Skin of body (tissue), 2 donors: Measurements from ENCODE around the gene LARP1. TPM values are rescaled to one million over a fixed set of nuclear protein-coding genes. Genes with fewer than 3 reads are reported as not detected.
"Not testable (repeated sequence)": the region's sequence is repeated elsewhere in the genome, so short reads cannot be mapped to it uniquely, and the experiment has no call there.

ENCODE experiments used
- DNase-seq: peaks from one replicate; lab custom pipeline; 2025; lab: John Stamatoyannopoulos, UW
- total RNA-seq: library from RNA; depleted of rRNA; stranded (reverse); fragments of >200 nt; gene quantifications from one replicate; pipeline ENCODE4 v1.2.3, GENCODE V29; 2014

LARP1 gene
- total RNA-seq = 46.4 TPM

- DNase-seq = no peak
Observed at GRCh38 chr5:154755361-154756008, at the start of gene LARP1. LARP1 (plus strand) TSS chr5:154755377; CDS start chr5:154755758, 381 bp downstream.

GRCh38 chr5:154706416-154706815 lies 48.8 kb upstream of the LARP1 start:
- DNase-seq = no peak

- DNase-seq = no peak
Observed at GRCh38 chr5:154707641-154708040, 47.5 kb upstream of the LARP1 start.

GRCh38 chr5:154708207-154708606 lies 47.0 kb upstream of the LARP1 start:
- no peak for DNase-seq

GRCh38 chr5:154708846-154709245 lies 46.3 kb upstream of the LARP1 start:
- DNase-seq = no peak

GRCh38 chr5:154709368-154710305 lies 45.5 kb upstream of the LARP1 start:
- no peak for DNase-seq

- no peak for DNase-seq
Observed at GRCh38 chr5:154712518-154713437, 42.4 kb upstream of the LARP1 start.

- no peak for DNase-seq
Observed at GRCh38 chr5:154713615-154714125, 41.5 kb upstream of the LARP1 start.

GRCh38 chr5:154714266-154714986 lies 40.8 kb upstream of the LARP1 start:
- no peak for DNase-seq

- DNase-seq = no peak
Observed at GRCh38 chr5:154721481-154722058, 33.6 kb upstream of the LARP1 start.

- no peak for DNase-seq
Observed at GRCh38 chr5:154722097-154722496, 33.1 kb upstream of the LARP1 start.

- DNase-seq = no peak
Observed at GRCh38 chr5:154722936-154723335, 32.2 kb upstream of the LARP1 start.

GRCh38 chr5:154723740-154724505 lies 31.3 kb upstream of the LARP1 start:
- no peak for DNase-seq

- DNase-seq = no peak
Observed at GRCh38 chr5:154727361-154727760, 27.8 kb upstream of the LARP1 start.

- no peak for DNase-seq
Observed at GRCh38 chr5:154728939-154729588, 26.1 kb upstream of the LARP1 start.

GRCh38 chr5:154729613-154730012 lies 25.6 kb upstream of the LARP1 start:
- DNase-seq = no peak

GRCh38 chr5:154730761-154731160 lies 24.4 kb upstream of the LARP1 start:
- not testable (repeated sequence) for DNase-seq

- DNase-seq = no peak
Observed at GRCh38 chr5:154732212-154732611, 23.0 kb upstream of the LARP1 start.
